Measurements from ENCODE around the gene MESD. TPM values are rescaled to one million over a fixed set of nuclear protein-coding genes. Genes with fewer than 3 reads are reported as not detected.
"Not testable (repeated sequence)": the region's sequence is repeated elsewhere in the genome, so short reads cannot be mapped to it uniquely, and the experiment has no call there.

The MESD gene
- polyA plus RNA-seq, 1 experiment, result 11.0 TPM

DNA sequence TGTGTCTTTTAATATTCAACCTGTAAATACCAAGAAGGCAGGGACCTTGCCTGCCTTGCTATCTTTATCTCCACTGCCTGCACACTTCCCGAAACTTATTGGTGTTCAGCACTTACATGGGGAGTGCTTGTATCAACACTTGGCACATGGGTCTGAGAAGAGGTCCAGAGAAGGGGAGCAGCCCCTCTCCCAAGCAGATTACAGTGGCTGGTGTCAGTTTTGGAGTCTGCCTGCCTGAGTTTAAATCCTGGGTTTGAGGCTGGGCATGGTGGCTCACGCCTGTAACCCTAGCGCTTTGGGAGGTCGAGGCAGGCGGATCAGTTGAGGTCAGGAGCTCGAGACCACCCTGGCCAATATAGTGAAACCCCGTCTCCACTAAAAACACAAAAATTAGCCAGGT is 20.3 kb downstream of the MESD start:
- CTCF ChIA-PET, result interaction anchor here (0.7 to 5.5 kb wide), 20 partner anchors 8 to 551 kb away, joined by 3 to 51 read pairs (median 4); partner anchors contain the start of gene CEMIP
- H3K27me3 ChIP-seq (ENCODE audit: control insufficient read depth, insufficient read depth, low read length), result no peaks in the 10 kb centered on the region
- no peak for DNase-seq (ENCODE audit: low read depth)
- no peak for TF ChIP-seq CTCF (IDR thresholded peaks at IDR 0.05; ENCODE audit: insufficient read depth, low read depth, low read length)
- no peak overlapping the region for H3K4me3 ChIP-seq (ENCODE audit: low read depth, low read length)
- peaks cover 4% of the 10 kb centered on the region for H3K36me3 ChIP-seq (ENCODE audit: control insufficient read depth, insufficient read depth, low read length)
- POLR2A ChIA-PET, result no interaction called here

DNA sequence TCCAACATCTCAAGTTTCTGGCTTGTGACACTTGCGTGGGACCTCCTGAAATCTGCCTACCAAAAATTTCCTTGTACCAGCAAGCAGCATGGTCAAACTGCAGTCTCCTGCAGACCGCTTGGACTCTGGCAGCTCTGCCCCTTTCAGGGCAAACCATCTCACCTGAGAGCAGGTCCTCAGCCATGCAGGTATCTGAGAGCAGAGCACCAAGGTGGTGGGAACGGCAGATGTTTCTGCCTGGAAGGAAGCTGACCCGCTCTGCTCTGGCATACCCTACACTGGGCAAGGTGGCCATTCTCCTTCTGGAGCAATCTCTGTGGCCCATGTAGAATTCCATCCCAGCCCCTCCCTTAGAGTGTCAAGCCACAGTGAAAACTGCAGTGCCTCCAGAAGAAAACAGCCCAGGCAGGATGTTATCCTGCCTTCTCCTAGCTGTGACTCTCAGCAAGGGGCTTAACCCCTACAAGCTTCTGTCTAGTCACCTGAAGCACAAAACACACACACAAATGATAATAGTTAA is 21.6 kb downstream of the MESD start:
- DNase-seq (ENCODE audit: low read depth), result no peak
- Histone ChIP-seq H3K36me3 (ENCODE audit: control insufficient read depth, insufficient read depth, low read length) (peaks cover 4% of the 10 kb centered on the region), H3K27me3 (ENCODE audit: control insufficient read depth, insufficient read depth, low read length) (no peaks in the 10 kb centered on the region), H3K4me3 (ENCODE audit: low read depth, low read length) (no peak overlapping the region)
- no peak for TF ChIP-seq CTCF (IDR thresholded peaks at IDR 0.05; ENCODE audit: insufficient read depth, low read depth, low read length)
- POLR2A ChIA-PET, result interaction anchor here (0.6 kb wide), 1 partner anchor 177 kb away, joined by 3 read pairs; no protein-coding TSS in a partner anchor
- CTCF ChIA-PET, result interaction anchor here (0.8 to 5.5 kb wide), 8 partner anchors 10 to 513 kb away, joined by 3 to 51 read pairs (median 6); partner anchors contain the start of gene CEMIP

DNA sequence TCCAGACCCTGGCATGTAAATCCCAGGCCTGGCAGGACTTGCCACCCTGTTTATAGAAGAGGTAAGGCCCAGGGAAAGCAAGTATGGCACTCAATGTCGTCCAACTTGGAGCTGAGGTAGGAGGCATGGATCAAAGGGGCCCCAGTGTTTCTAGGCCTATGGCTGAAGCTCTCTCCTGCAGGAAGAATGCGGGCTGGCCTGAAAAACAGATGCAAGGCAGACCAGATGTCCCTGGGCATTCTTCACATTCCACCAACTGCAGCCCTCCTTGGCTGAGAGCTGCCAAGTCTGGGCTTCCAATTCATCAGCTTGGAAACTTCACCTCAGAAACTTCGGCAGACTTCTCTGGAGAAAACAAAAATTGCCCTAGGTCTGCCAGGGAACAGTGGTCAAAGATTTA is 22.2 kb downstream of the MESD start:
- no peak for TF ChIP-seq CTCF (IDR thresholded peaks at IDR 0.05; ENCODE audit: insufficient read depth, low read depth, low read length)
- Histone ChIP-seq H3K4me3 (ENCODE audit: low read depth, low read length) (no peak overlapping the region), H3K27me3 (ENCODE audit: control insufficient read depth, insufficient read depth, low read length) (no peaks in the 10 kb centered on the region), H3K36me3 (ENCODE audit: control insufficient read depth, insufficient read depth, low read length) (peaks cover 4% of the 10 kb centered on the region)
- no peak for DNase-seq (ENCODE audit: low read depth)
- ChIA-PET POLR2A (no interaction called here), CTCF (interaction anchor here (1.9 to 5.5 kb wide), 2 partner anchors 10 to 298 kb away, joined by 7 to 51 read pairs; no protein-coding TSS in a partner anchor)

DNA sequence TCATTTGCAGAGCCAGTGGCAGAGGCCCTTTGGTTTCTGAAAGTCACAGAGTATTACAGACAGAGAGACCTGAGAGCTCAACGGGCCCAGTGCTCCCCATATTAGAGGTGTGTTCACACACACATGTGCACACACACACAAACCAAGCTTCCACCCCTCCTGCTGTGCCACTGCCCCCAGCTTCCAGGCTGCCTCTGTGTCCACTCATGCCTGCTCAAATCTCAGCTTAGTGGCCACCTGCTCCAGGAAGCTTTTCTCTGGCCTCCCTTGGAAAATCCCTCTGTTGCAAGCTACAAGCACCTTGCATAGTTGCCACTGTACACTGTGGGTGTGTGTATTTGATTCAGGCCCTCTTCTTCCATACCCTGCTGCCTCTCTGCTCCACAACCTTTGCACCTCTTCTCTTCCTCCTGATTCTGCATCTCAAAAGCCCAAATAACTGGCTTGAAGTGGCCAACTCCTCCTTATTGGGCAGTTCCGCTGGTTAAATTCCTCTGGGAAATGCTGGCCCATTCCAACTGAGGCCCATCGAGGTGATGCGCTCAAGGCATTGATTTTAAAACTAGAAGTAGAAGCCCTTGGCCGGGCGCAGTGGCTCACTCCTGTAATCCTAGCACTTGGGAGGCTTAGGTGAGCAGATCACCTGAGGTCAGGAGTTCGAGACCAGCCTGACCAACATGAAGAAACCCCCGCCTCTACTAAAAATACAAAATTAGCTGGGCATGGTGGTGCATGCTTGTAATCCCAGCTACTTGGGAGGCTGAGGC is 23.0 kb downstream of the MESD start:
- no peak for DNase-seq (ENCODE audit: low read depth)
- Histone ChIP-seq H3K27me3 (ENCODE audit: control insufficient read depth, insufficient read depth, low read length) (no peaks in the 10 kb centered on the region), H3K4me3 (ENCODE audit: low read depth, low read length) (no peak overlapping the region), H3K36me3 (ENCODE audit: control insufficient read depth, insufficient read depth, low read length) (peaks cover 4% of the 10 kb centered on the region)
- TF ChIP-seq CTCF (IDR thresholded peaks at IDR 0.05; ENCODE audit: insufficient read depth, low read depth, low read length), result no peak
- ChIA-PET CTCF (interaction anchor here (1.9 kb wide), 1 partner anchor 299 kb away, joined by 7 read pairs; no protein-coding TSS in a partner anchor), POLR2A (no interaction called here)

DNA sequence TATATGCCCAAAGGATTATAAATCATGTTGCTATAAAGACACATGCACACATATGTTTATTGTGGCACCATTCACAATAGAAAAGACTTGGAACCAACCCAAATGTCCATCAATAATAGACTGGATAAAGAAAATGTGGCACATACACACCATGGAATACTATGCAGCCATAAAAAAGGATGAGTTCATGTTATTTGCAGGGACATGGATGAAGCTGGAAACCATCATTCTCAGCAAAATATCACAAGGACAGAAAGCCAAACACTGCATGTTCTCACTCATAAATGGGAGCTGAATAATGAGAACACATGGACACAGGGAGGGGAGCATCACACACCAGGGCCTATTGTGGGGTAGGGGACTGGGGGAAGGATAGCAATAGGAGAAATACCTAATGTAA is 24.2 kb downstream of the MESD start:
- POLR2A ChIA-PET; CTCF ChIA-PET; DNase-seq (ENCODE audit: low read depth); H3K4me3 ChIP-seq (ENCODE audit: low read depth, low read length); H3K36me3 ChIP-seq (ENCODE audit: control insufficient read depth, insufficient read depth, low read length); H3K27me3 ChIP-seq (ENCODE audit: control insufficient read depth, insufficient read depth, low read length): not testable (repeated sequence)

Measured in BJ (cell line).